ENCODE data around the gene OR8B3.

OR8B3 gene

GRCh38 chr11:124398924-124399323, at the start of gene OR8B3:
TSS of gene OR8B3 (minus strand) at chr11:124399024. CDS start at chr11:124397351, 1,673 bp downstream.
- no peak for TF ChIP-seq EZH2 (IDR thresholded peaks at IDR 0.05)
- no peak for TF ChIP-seq POLR2AphosphoS5 (IDR thresholded peaks at IDR 0.05; ENCODE audit: borderline replicate concordance, low read depth, low read length)
- TF ChIP-seq FOXP2 (optimal IDR thresholded peaks at IDR 0.05; ENCODE audit: control extremely low read depth, extremely low read length, insufficient read depth), result no peak
- Histone ChIP-seq H3K36me3 (ENCODE audit: insufficient read depth, low read length) (no peaks in the 10 kb centered on the region), H3K9ac (ENCODE audit: insufficient read length) (no peak within 1 kb of the TSS), H3K27ac (no peak within 1 kb of the TSS), H3K9me3 (ENCODE audit: low read depth, low read length) (no peaks in the 10 kb centered on the region), H3K4me3 (no peak within 1 kb of the TSS)
- DNase-seq (ENCODE audit: low read depth, low spot score), result no peak

GRCh38 chr11:124446916-124447315, 48.1 kb upstream of the OR8B3 start:
- no peaks in the 10 kb centered on the region for H3K36me3 ChIP-seq (ENCODE audit: insufficient read depth, low read length)
- H3K27ac ChIP-seq, result no peak overlapping the region
- H3K9ac ChIP-seq (ENCODE audit: insufficient read length), result no peak overlapping the region
- TF ChIP-seq POLR2AphosphoS5 (IDR thresholded peaks at IDR 0.05; ENCODE audit: borderline replicate concordance, low read depth, low read length) (no peak), FOXP2 (optimal IDR thresholded peaks at IDR 0.05; ENCODE audit: control extremely low read depth, extremely low read length, insufficient read depth) (no peak), EZH2 (IDR thresholded peaks at IDR 0.05) (no peak)
- DNase-seq (ENCODE audit: low read depth, low spot score), result no peak
- no peak overlapping the region for H3K4me3 ChIP-seq
- H3K9me3 ChIP-seq (ENCODE audit: low read depth, low read length), result no peaks in the 10 kb centered on the region

- H3K36me3 ChIP-seq (ENCODE audit: insufficient read depth, low read length), result no peaks in the 10 kb centered on the region
- H3K4me3 ChIP-seq, result no peak within 1 kb of the TSS
- H3K27ac ChIP-seq, result no peak within 1 kb of the TSS
- TF ChIP-seq EZH2 (IDR thresholded peaks at IDR 0.05) (no peak), POLR2AphosphoS5 (IDR thresholded peaks at IDR 0.05; ENCODE audit: borderline replicate concordance, low read depth, low read length) (no peak), FOXP2 (optimal IDR thresholded peaks at IDR 0.05; ENCODE audit: control extremely low read depth, extremely low read length, insufficient read depth) (no peak)
- no peaks in the 10 kb centered on the region for H3K9me3 ChIP-seq (ENCODE audit: low read depth, low read length)
- no peak for DNase-seq (ENCODE audit: low read depth, low spot score)
- H3K9ac ChIP-seq (ENCODE audit: insufficient read length), result no peak within 1 kb of the TSS
These were observed 46.9 kb upstream of the OR8B3 start, which contains the start of gene OR8B8 for GRCh38 chr11:124445646-124446150. TSS of gene OR8B8 (minus strand) at chr11:124445696. CDS start at chr11:124441085, 4,611 bp downstream.

- Histone ChIP-seq H3K4me3 (no peak overlapping the region), H3K9ac (ENCODE audit: insufficient read length) (no peak overlapping the region), H3K9me3 (ENCODE audit: low read depth, low read length) (no peaks in the 10 kb centered on the region), H3K36me3 (ENCODE audit: insufficient read depth, low read length) (no peaks in the 10 kb centered on the region), H3K27ac (no peak overlapping the region)
- no peak for TF ChIP-seq FOXP2 (optimal IDR thresholded peaks at IDR 0.05; ENCODE audit: control extremely low read depth, extremely low read length, insufficient read depth)
- TF ChIP-seq POLR2AphosphoS5 (IDR thresholded peaks at IDR 0.05; ENCODE audit: borderline replicate concordance, low read depth, low read length), result no peak
- no peak for TF ChIP-seq EZH2 (IDR thresholded peaks at IDR 0.05)
- DNase-seq (ENCODE audit: low read depth, low spot score), result no peak
These were observed 44.0 kb upstream of the OR8B3 start for GRCh38 chr11:124442847-124443246.

- no peak for DNase-seq (ENCODE audit: low read depth, low spot score)
- no peaks in the 10 kb centered on the region for H3K9me3 ChIP-seq (ENCODE audit: low read depth, low read length)
- TF ChIP-seq POLR2AphosphoS5 (IDR thresholded peaks at IDR 0.05; ENCODE audit: borderline replicate concordance, low read depth, low read length) (no peak), EZH2 (IDR thresholded peaks at IDR 0.05) (no peak), FOXP2 (optimal IDR thresholded peaks at IDR 0.05; ENCODE audit: control extremely low read depth, extremely low read length, insufficient read depth) (no peak)
- H3K36me3 ChIP-seq (ENCODE audit: insufficient read depth, low read length), result no peaks in the 10 kb centered on the region
- no peak overlapping the region for H3K27ac ChIP-seq
- H3K9ac ChIP-seq (ENCODE audit: insufficient read length), result no peak overlapping the region
- no peak overlapping the region for H3K4me3 ChIP-seq
These were observed 43.6 kb upstream of the OR8B3 start for GRCh38 chr11:124442442-124442841.

DNA sequence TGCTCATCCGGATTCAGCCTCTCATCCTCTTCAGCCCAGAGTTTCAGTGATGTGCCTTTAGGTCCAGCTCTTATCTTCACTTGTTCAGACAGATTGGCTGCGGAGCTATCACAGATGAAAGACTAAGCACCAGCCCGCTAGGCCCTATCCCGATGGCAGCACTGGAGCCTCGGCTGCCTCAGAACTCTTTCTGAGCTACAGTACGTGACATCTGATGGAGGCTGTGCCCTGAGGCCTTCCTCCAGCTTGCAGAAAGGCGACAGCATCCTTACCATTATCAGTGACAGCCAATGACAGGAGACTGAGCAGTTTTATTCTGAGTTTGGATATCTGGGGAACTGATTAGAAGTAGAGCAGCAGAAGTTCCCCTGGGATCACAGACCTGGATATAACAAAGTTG, 42.7 kb upstream of the OR8B3 start:
- Histone ChIP-seq H3K36me3 (ENCODE audit: insufficient read depth, low read length) (no peaks in the 10 kb centered on the region), H3K27ac (no peak overlapping the region), H3K9me3 (ENCODE audit: low read depth, low read length) (no peaks in the 10 kb centered on the region), H3K4me3 (no peak overlapping the region), H3K9ac (ENCODE audit: insufficient read length) (no peak overlapping the region)
- DNase-seq (ENCODE audit: low read depth, low spot score), result no peak
- no peak for TF ChIP-seq EZH2 (IDR thresholded peaks at IDR 0.05)
- TF ChIP-seq POLR2AphosphoS5 (IDR thresholded peaks at IDR 0.05; ENCODE audit: borderline replicate concordance, low read depth, low read length), result no peak
- TF ChIP-seq FOXP2 (optimal IDR thresholded peaks at IDR 0.05; ENCODE audit: control extremely low read depth, extremely low read length, insufficient read depth), result no peak

DNA sequence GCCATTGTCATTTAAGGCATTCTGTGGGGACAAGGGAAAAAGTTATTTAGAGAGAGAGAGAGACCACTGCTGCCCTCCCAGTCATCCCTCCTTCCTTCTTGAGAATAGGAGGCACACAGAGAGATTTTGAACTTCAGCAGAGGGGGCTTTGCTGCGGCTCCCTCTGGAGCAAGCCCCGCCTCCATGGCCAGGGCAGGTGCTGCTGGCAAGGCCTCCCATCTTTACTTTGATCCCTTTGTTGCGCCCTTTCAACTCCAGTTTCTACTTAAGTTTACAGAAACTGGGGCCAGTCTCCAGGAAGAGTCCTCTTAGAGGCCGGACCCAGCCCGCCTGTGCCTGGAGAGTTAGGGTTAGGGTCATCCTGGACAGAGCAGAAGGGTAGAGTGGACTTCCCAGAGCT, 42.3 kb upstream of the OR8B3 start:
- Histone ChIP-seq H3K9me3 (ENCODE audit: low read depth, low read length) (no peaks in the 10 kb centered on the region), H3K27ac (no peak overlapping the region), H3K36me3 (ENCODE audit: insufficient read depth, low read length) (no peaks in the 10 kb centered on the region), H3K4me3 (no peak overlapping the region), H3K9ac (ENCODE audit: insufficient read length) (no peak overlapping the region)
- TF ChIP-seq POLR2AphosphoS5 (IDR thresholded peaks at IDR 0.05; ENCODE audit: borderline replicate concordance, low read depth, low read length) (no peak), EZH2 (IDR thresholded peaks at IDR 0.05) (no peak), FOXP2 (optimal IDR thresholded peaks at IDR 0.05; ENCODE audit: control extremely low read depth, extremely low read length, insufficient read depth) (no peak)
- DNase-seq (ENCODE audit: low read depth, low spot score), result no peak

DNA sequence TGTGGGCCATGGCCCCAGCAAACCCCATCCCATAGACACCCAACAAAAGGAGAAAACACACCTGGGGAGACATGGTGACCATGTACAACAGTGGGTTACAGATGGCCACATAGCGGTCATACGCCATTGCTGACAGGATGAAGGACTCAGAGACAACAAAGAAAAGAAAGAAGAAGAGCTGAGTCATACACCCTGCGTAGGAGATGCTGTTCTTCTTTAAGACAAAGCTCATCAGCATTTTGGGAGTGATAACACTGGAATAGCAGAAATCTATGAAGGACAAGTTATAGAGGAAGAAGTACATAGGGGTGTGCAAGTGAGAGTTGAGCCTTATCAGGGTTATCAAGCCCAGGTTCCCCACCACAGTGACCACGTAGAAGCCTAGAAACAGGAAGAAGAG, 41.8 kb upstream of the OR8B3 start:
- Histone ChIP-seq H3K9me3 (ENCODE audit: low read depth, low read length) (no peaks in the 10 kb centered on the region), H3K4me3 (no peak overlapping the region), H3K27ac (no peak overlapping the region), H3K9ac (ENCODE audit: insufficient read length) (no peak overlapping the region), H3K36me3 (ENCODE audit: insufficient read depth, low read length) (no peaks in the 10 kb centered on the region)
- TF ChIP-seq FOXP2 (optimal IDR thresholded peaks at IDR 0.05; ENCODE audit: control extremely low read depth, extremely low read length, insufficient read depth) (no peak), POLR2AphosphoS5 (IDR thresholded peaks at IDR 0.05; ENCODE audit: borderline replicate concordance, low read depth, low read length) (no peak), EZH2 (IDR thresholded peaks at IDR 0.05) (no peak)
- DNase-seq (ENCODE audit: low read depth, low spot score), result no peak

GRCh38 chr11:124434699-124435098, 35.9 kb upstream of the OR8B3 start:
- TF ChIP-seq EZH2 (IDR thresholded peaks at IDR 0.05) (no peak), FOXP2 (optimal IDR thresholded peaks at IDR 0.05; ENCODE audit: control extremely low read depth, extremely low read length, insufficient read depth) (no peak), POLR2AphosphoS5 (IDR thresholded peaks at IDR 0.05; ENCODE audit: borderline replicate concordance, low read depth, low read length) (no peak)
- H3K36me3 ChIP-seq (ENCODE audit: insufficient read depth, low read length), result no peaks in the 10 kb centered on the region
- H3K9me3 ChIP-seq (ENCODE audit: low read depth, low read length), result no peaks in the 10 kb centered on the region
- no peak overlapping the region for H3K4me3 ChIP-seq
- DNase-seq (ENCODE audit: low read depth, low spot score), result no peak
- H3K9ac ChIP-seq (ENCODE audit: insufficient read length), result no peak overlapping the region
- H3K27ac ChIP-seq, result no peak overlapping the region

Measured in SK-N-MC (cell line).